GM21367 (cell line): Measurements from ENCODE around the gene EDARADD.

Experiments
- ATAC-seq: cut with Tn5 transposase; IDR thresholded peaks from one replicate; pipeline ENCODE4 v1.9.1; 2021; ENCODE audit not compliant: unreplicated experiment

Gene EDARADD

GRCh38 chr1:236511735-236512418 is 117.8 kb downstream of the EDARADD start:
- ATAC-seq, result no peak

GRCh38 chr1:236514703-236515442 is 120.8 kb downstream of the EDARADD start:
- ATAC-seq, result no peak

GRCh38 chr1:236515443-236515958 is 121.4 kb downstream of the EDARADD start:
- ATAC-seq, result no peak

- no peak for ATAC-seq
These were observed 123.0 kb downstream of the EDARADD start for GRCh38 chr1:236516929-236517704.

GRCh38 chr1:236518322-236518721 is 124.2 kb downstream of the EDARADD start:
- no peak for ATAC-seq

GRCh38 chr1:236520445-236521005 is 126.4 kb downstream of the EDARADD start:
- no peak for ATAC-seq

GRCh38 chr1:236522937-236523703 is 129.0 kb downstream of the EDARADD start:
- no peak for ATAC-seq

- peak; percentile 62 for ATAC-seq
These were observed 129.6 kb downstream of the EDARADD start, which contains the start of gene LGALS8 for GRCh38 chr1:236523704-236524141. TSS of gene LGALS8 (plus strand) at chr1:236523982. CDS start at chr1:236526071, 2,089 bp downstream.

- ATAC-seq, result peak; percentile 90
These were observed 130.2 kb downstream of the EDARADD start for GRCh38 chr1:236524142-236524894.

- ATAC-seq, result no peak
These were observed 130.8 kb downstream of the EDARADD start for GRCh38 chr1:236524895-236525184.

GRCh38 chr1:236526079-236526478 is 132.0 kb downstream of the EDARADD start:
- no peak for ATAC-seq

- no peak for ATAC-seq
These were observed 136.2 kb downstream of the EDARADD start for GRCh38 chr1:236530286-236530685.

GRCh38 chr1:236530959-236531358 is 136.9 kb downstream of the EDARADD start:
- no peak for ATAC-seq

- no peak for ATAC-seq
These were observed 138.8 kb downstream of the EDARADD start for GRCh38 chr1:236532850-236533249.

- ATAC-seq, result no peak
These were observed 140.1 kb downstream of the EDARADD start for GRCh38 chr1:236534151-236534651.
